ENCODE data around the gene IL13RA1.

DNA sequence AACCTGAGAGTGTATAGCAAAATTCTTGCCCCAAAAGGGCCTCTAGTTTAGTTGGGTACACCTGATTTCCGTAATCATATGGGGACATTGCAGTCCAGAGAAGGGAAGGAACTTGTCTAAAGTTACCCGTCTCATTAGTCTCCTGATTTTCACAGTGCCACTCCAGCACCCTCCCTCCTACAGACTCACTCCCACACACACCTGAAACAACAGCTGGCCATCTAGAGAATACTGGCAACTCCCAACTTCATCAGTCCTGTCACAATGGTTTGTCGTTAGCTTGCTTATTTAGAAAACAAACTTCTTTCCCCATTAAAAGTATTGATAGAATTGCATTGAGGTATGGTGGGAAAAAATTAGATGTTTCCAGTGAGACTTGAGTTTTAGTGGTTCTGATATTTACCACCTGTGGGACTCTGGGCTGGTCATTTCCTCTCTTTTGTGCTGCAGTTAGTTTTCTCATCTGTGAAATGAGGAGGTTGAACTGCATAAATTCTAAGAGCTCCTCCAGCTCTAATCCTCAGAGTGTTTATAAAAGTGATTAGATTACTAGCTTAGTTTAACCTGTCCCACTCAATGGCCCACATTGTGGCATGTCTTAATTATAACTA is 1.7 kb downstream of the IL13RA1 start:
- TF ChIP-seq EP300 (IDR thresholded peaks at IDR 0.05) (no peak), RFX5 (IDR thresholded peaks at IDR 0.05) (no peak), NPAS2 (CRISPR knock-in tag; IDR thresholded peaks at IDR 0.05; ENCODE audit: borderline replicate concordance) (no peak), MYC (IDR thresholded peaks at IDR 0.05; ENCODE audit: borderline replicate concordance, low read length) (no peak), CHD2 (IDR thresholded peaks at IDR 0.05; ENCODE audit: low read length, partially characterized antibody) (no peak), MAX (IDR thresholded peaks at IDR 0.05) (no peak), TFCP2L1 (CRISPR knock-in tag; IDR thresholded peaks at IDR 0.05) (no peak), POLR2A (IDR thresholded peaks at IDR 0.05; ENCODE audit: low read length) (no peak), FOXS1 (CRISPR knock-in tag; IDR thresholded peaks at IDR 0.05) (no peak), ATOH8 (CRISPR knock-in tag; IDR thresholded peaks at IDR 0.05; ENCODE audit: low read depth) (no peak)
- TF ChIP-seq, protein P1, sequence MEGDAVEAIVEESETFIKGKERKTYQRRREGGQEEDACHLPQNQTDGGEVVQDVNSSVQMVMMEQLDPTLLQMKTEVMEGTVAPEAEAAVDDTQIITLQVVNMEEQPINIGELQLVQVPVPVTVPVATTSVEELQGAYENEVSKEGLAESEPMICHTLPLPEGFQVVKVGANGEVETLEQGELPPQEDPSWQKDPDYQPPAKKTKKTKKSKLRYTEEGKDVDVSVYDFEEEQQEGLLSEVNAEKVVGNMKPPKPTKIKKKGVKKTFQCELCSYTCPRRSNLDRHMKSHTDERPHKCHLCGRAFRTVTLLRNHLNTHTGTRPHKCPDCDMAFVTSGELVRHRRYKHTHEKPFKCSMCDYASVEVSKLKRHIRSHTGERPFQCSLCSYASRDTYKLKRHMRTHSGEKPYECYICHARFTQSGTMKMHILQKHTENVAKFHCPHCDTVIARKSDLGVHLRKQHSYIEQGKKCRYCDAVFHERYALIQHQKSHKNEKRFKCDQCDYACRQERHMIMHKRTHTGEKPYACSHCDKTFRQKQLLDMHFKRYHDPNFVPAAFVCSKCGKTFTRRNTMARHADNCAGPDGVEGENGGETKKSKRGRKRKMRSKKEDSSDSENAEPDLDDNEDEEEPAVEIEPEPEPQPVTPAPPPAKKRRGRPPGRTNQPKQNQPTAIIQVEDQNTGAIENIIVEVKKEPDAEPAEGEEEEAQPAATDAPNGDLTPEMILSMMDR (IDR thresholded peaks at IDR 0.05) = no peak

Data from A549 (cell line).